H1 (cell line): ENCODE measurements around the gene ACKR3. TPM values are rescaled to one million over a fixed set of nuclear protein-coding genes. Genes with fewer than 3 reads are reported as not detected.

Experiments used
- CTCF ChIA-PET: fragments of 300-600 bp; sonication (Branson Sonifier 250); formaldehyde crosslinking; loops from one replicate; lab custom pipeline; 2021; ENCODE audit not compliant: partially characterized antibody; lab: Charles Lee
- POLR2A ChIA-PET: fragments of 300-600 bp; sonication (Branson Sonifier 250); formaldehyde crosslinking; loops from one replicate; lab custom pipeline; 2021; ENCODE audit warnings: inconsistent platforms; ENCODE audit not compliant: partially characterized antibody; lab: Charles Lee
- DNase-seq, 2 experiments: peaks; one replicate each; pipeline versions ENCODE4 v3.0.0 to v3.0.0-alpha.2; 2010 to 2022; ENCODE audit warnings: low spot score in 2 of 2, low read depth in 1 of 2, mixed read lengths in 1 of 2
- FAIRE-seq: peaks from 2 replicates; lab custom pipeline; 2011; peaks lifted over from hg19 to GRCh38; lab: Jason Lieb, UNC
- H2AFZ ChIP-seq: 2 replicates; pipeline ENCODE4 v1.8.1; 2012; ENCODE audit warnings: low read length, inconsistent platforms
- H2AK5ac ChIP-seq: 2 replicates; pipeline ENCODE4 v1.6.1; 2013; ENCODE audit warnings: low read depth, low read length
- H2BK120ac ChIP-seq: replicated peaks from 2 replicates; pipeline ENCODE3; 2013; ENCODE audit warnings: low read depth, low read length, inconsistent platforms
- H2BK12ac ChIP-seq: 2 replicates; pipeline ENCODE4 v1.6.1; 2013; ENCODE audit warnings: low read depth, low read length
- H2BK15ac ChIP-seq: 2 replicates; pipeline ENCODE4 v1.6.1; 2013; ENCODE audit warnings: low read length
- H2BK20ac ChIP-seq: 2 replicates; pipeline ENCODE4 v1.6.1; 2013; ENCODE audit warnings: low read length
- H2BK5ac ChIP-seq: 2 replicates; pipeline ENCODE4 v1.6.1; 2013; ENCODE audit warnings: low read depth, low read length
- H3K14ac ChIP-seq: 2 replicates; pipeline ENCODE4 v1.6.1; 2013; ENCODE audit warnings: inconsistent platforms; ENCODE audit not compliant: insufficient read length
- H3K18ac ChIP-seq: 2 replicates; pipeline ENCODE4 v1.6.1; 2013; ENCODE audit warnings: low read length; ENCODE audit errors: extremely low read depth
- H3K23ac ChIP-seq: 2 replicates; pipeline ENCODE4 v1.6.1; 2013; ENCODE audit warnings: inconsistent platforms; ENCODE audit not compliant: insufficient read length
- H3K23me2 ChIP-seq: 2 replicates; pipeline ENCODE4 v1.6.1; 2013; ENCODE audit warnings: low read depth, low read length
- H3K27ac ChIP-seq: 2 replicates; pipeline ENCODE4 v1.6.1; 2011; ENCODE audit warnings: low read depth, low read length, inconsistent platforms
- H3K27me3 ChIP-seq, 4 experiments: replicated peaks in 1 of 4; 1 replicate in 1 of 4; 2 replicates in 3 of 4; pipeline versions ENCODE4 v1.6.1 to v1.8.1; 2011 to 2013; ENCODE audit warnings: low read length in 3 of 4, mild to moderate bottlenecking in 3 of 4, inconsistent platforms in 2 of 4, mixed read lengths in 2 of 4, moderate library complexity in 1 of 4; ENCODE audit not compliant: control insufficient read depth in 3 of 4, insufficient read depth in 3 of 4; ENCODE audit errors: extremely low read depth in 1 of 4
- H3K36me3 ChIP-seq, 4 experiments: 2 replicates each; pipeline versions ENCODE4 v1.6.1 to v1.8.1; 2011 to 2013; ENCODE audit warnings: mild to moderate bottlenecking in 4 of 4, low read length in 3 of 4, moderate library complexity in 2 of 4, control low read depth in 1 of 4, inconsistent platforms in 1 of 4; ENCODE audit not compliant: insufficient read depth in 4 of 4, control insufficient read depth in 2 of 4
- H3K4ac ChIP-seq: replicated peaks from 2 replicates; pipeline ENCODE3; 2013; ENCODE audit warnings: low read length, low read depth, mixed read lengths, inconsistent platforms; ENCODE audit not compliant: insufficient read length
- H3K4me1 ChIP-seq, 4 experiments: replicated peaks in 1 of 4; 1 replicate in 1 of 4; 2 replicates in 3 of 4; pipeline versions ENCODE4 v1.6.1 to v1.8.1; 2011 to 2013; ENCODE audit warnings: low read length in 3 of 4, inconsistent platforms in 2 of 4, mixed read lengths in 1 of 4; ENCODE audit not compliant: insufficient read depth in 4 of 4, control insufficient read depth in 3 of 4
- H3K4me2 ChIP-seq, 2 experiments: 2 replicates each; pipeline versions ENCODE4 v1.6.1 to v1.8.1; 2011 to 2013; ENCODE audit warnings: low read depth in 2 of 2, low read length in 2 of 2, control low read depth in 1 of 2, inconsistent platforms in 1 of 2, mild to moderate bottlenecking in 1 of 2; ENCODE audit not compliant: insufficient read depth in 1 of 2
- H3K4me3 ChIP-seq, 4 experiments: fragments of 200-600, 300-600 bp in 1 of 4; sonication (generic), shearing (Covaris generic), sonication (Bioruptor Twin) in 1 of 4; 2 replicates each; pipeline versions ENCODE4 v1.5.1 to v1.8.1; 2011 to 2016; ENCODE audit warnings: low read length in 4 of 4, low read depth in 3 of 4, control low read depth in 2 of 4, inconsistent platforms in 2 of 4, mild to moderate bottlenecking in 2 of 4, mixed read lengths in 1 of 4, moderate library complexity in 1 of 4; ENCODE audit not compliant: insufficient read depth in 2 of 4; ENCODE audit errors: extremely low read depth in 1 of 4
- H3K56ac ChIP-seq: replicated peaks from 2 replicates; pipeline ENCODE3; 2013; ENCODE audit warnings: low read depth, mild to moderate bottlenecking, mixed read lengths, low read length, inconsistent platforms; ENCODE audit not compliant: insufficient read length
- H3K79me1 ChIP-seq: 2 replicates; pipeline ENCODE4 v1.6.1; 2013; ENCODE audit warnings: low read depth, low read length, control low read depth
- H3K79me2 ChIP-seq, 2 experiments: 2 replicates each; pipeline versions ENCODE4 v1.6.1 to v1.8.1; 2012 to 2013; ENCODE audit warnings: low read length in 2 of 2, mild to moderate bottlenecking in 2 of 2, inconsistent platforms in 1 of 2; ENCODE audit not compliant: insufficient read depth in 2 of 2, control insufficient read depth in 1 of 2
- H3K9ac ChIP-seq, 4 experiments: replicated peaks in 1 of 4; 1 replicate in 1 of 4; 2 replicates in 3 of 4; pipeline versions ENCODE4 v1.6.1 to v1.8.1; 2011 to 2013; ENCODE audit warnings: low read depth in 3 of 4, low read length in 3 of 4, control low read depth in 2 of 4, mild to moderate bottlenecking in 2 of 4, moderate library complexity in 2 of 4, inconsistent platforms in 1 of 4; ENCODE audit errors: extremely low read depth in 1 of 4
- H3K9me3 ChIP-seq, 2 experiments: 2 replicates each; pipeline versions ENCODE4 v1.6.1 to v1.8.1; 2012 to 2013; ENCODE audit warnings: mild to moderate bottlenecking in 2 of 2, moderate library complexity in 2 of 2, control low read depth in 1 of 2, inconsistent platforms in 1 of 2, low read depth in 1 of 2, low read length in 1 of 2, mixed read lengths in 1 of 2; ENCODE audit not compliant: insufficient read depth in 2 of 2
- H4K20me1 ChIP-seq, 2 experiments: replicated peaks in 1 of 2; 2 replicates each; pipeline versions ENCODE3 to v1.8.1; 2011 to 2013; ENCODE audit warnings: inconsistent platforms in 2 of 2, low read length in 2 of 2, mild to moderate bottlenecking in 1 of 2; ENCODE audit not compliant: insufficient read depth in 2 of 2, control insufficient read depth in 1 of 2
- H4K5ac ChIP-seq: 2 replicates; pipeline ENCODE4 v1.6.1; 2013; ENCODE audit warnings: low read length, low read depth, mixed read lengths, inconsistent platforms; ENCODE audit not compliant: insufficient read length
- H4K8ac ChIP-seq: 2 replicates; pipeline ENCODE4 v1.8.0; 2013; ENCODE audit warnings: mild to moderate bottlenecking, moderate library complexity, low read length, inconsistent platforms; ENCODE audit not compliant: insufficient read depth; ENCODE audit errors: extremely low read depth
- H4K91ac ChIP-seq: replicated peaks from 2 replicates; pipeline ENCODE3; 2013; ENCODE audit warnings: low read length, mixed read lengths, inconsistent platforms; ENCODE audit not compliant: insufficient read length
- CHD1 ChIP-seq: IDR thresholded peaks from 2 replicates; pipeline ENCODE4 v1.6.1; 2012; ENCODE audit warnings: low read depth, low read length, improper control_type of control experiment
- EGR1 ChIP-seq: IDR thresholded peaks from 2 replicates; pipeline ENCODE4 v1.6.1; 2011; ENCODE audit warnings: low read depth, low read length, borderline replicate concordance
- EZH2 ChIP-seq: fragments of 200-600 bp; sonication (generic); IDR thresholded peaks from 2 replicates; pipeline ENCODE4 v1.7.1; 2012; ENCODE audit warnings: low read depth, mild to moderate bottlenecking, moderate library complexity, low read length, inconsistent platforms; ENCODE audit not compliant: severe bottlenecking
- JUND ChIP-seq: IDR thresholded peaks from 2 replicates; pipeline ENCODE4 v1.6.1; 2011; ENCODE audit warnings: mild to moderate bottlenecking, improper control_type of control experiment, low read length
- PHF8 ChIP-seq: fragments of 200-600 bp; sonication (generic); conservative IDR thresholded peaks from 2 replicates; pipeline ENCODE4 v1.7.1; 2012; ENCODE audit warnings: low read depth, mild to moderate bottlenecking, inconsistent platforms, low read length, moderate library complexity
- RNF2 ChIP-seq: fragments of 200-900, 300-1000 bp; sonication (generic); IDR thresholded peaks from 2 replicates; pipeline ENCODE4 v1.7.1; 2016; ENCODE audit warnings: borderline replicate concordance, low read depth, mild to moderate bottlenecking, antibody characterized with exemption, low read length; ENCODE audit not compliant: poor library complexity, severe bottlenecking; ENCODE audit errors: missing control alignments
- SAP30 ChIP-seq: fragments of 300-600 bp; sonication (generic); IDR thresholded peaks from 2 replicates; pipeline ENCODE4 v1.7.1; 2012; ENCODE audit warnings: low read length, moderate library complexity, mild to moderate bottlenecking, inconsistent platforms; ENCODE audit not compliant: insufficient read depth, insufficient replicate concordance
- SIX5 ChIP-seq: IDR thresholded peaks from 2 replicates; pipeline ENCODE4 v1.6.1; 2011; ENCODE audit warnings: mild to moderate bottlenecking, low read depth, low read length
- SP1 ChIP-seq: IDR thresholded peaks from 2 replicates; pipeline ENCODE4 v1.6.1; 2011; ENCODE audit warnings: low read depth, low read length
- TBP ChIP-seq: IDR thresholded peaks from 2 replicates; pipeline ENCODE4 v1.6.1; 2011; ENCODE audit warnings: low read depth, low read length, improper control_type of control experiment
- WGBS, 2 experiments: shearing (Covaris generic) in 1 of 2; methylation state at CpG; one replicate each; pipeline versions ENCODE4 v1.1.6 to v1.1.7; 2013 to 2015; ENCODE audit warnings: low lambda C conversion rate in 2 of 2, mixed read lengths in 2 of 2, inconsistent platforms in 1 of 2, low coverage in 1 of 2, missing lambda C conversion rate in 1 of 2; ENCODE audit not compliant: insufficient replicate concordance in 2 of 2, insufficient coverage in 1 of 2, insufficient read length in 1 of 2; ENCODE audit errors: extremely low coverage in 1 of 2, missing lambda C conversion rate in 1 of 2; 5-methylcytosine and 5-hydroxymethylcytosine counted together
- long read RNA-seq, 2 experiments: library from RNA in 1 of 2; library from capped mRNA in 1 of 2; stranded (forward); transcript quantifications; one replicate each; pipeline ENCODE4 v2.0.0, GENCODE V29; 2021; ENCODE audit warnings: inconsistent platforms in 1 of 2
- polyA minus RNA-seq, 3 experiments: library from RNA; depleted of rRNA, polyadenylated mRNA; stranded (reverse); fragments of >200 nt; gene quantifications; 1 replicate in 2 of 3; 2 replicates in 1 of 3; pipeline ENCODE4 v1.2.3, GENCODE V29; 2011
- polyA plus RNA-seq, 7 experiments: library from polyadenylated mRNA; depleted of rRNA in 3 of 7; stranded (reverse) in 5 of 7; unstranded in 2 of 7; fragments of >200 nt in 5 of 7; fragments of 200-250 nt in 2 of 7; gene quantifications; 1 replicate in 5 of 7; 2 replicates in 1 of 7; 4 replicates in 1 of 7; pipeline versions ENCODE4 v1.2.1 to v1.2.3, GENCODE V29; 2011 to 2013; ENCODE audit warnings: missing spikeins in 2 of 7, mixed read lengths in 2 of 7
- total RNA-seq: library from RNA; stranded (reverse); fragmentation: NEBNext Ultra II Directional; extraction: Animal tissue kit (Norgen Biotek cat#: 25700); gene quantifications from 2 replicates; pipeline ENCODE4 v1.2.1, GENCODE V29; 2021
- TF ChIP-seq, protein P1 (sequence below): IDR thresholded peaks from 2 replicates; pipeline ENCODE4 v1.6.1; 2012; ENCODE audit warnings: inconsistent platforms

ACKR3 gene
- total RNA-seq, result 0.73 and 1.4 TPM in 2 replicates
- polyA plus RNA-seq (2011; rRNA removed), result 22.3 and 24.4 TPM in 2 replicates
- 13.8 TPM for polyA plus RNA-seq (2011; cell fraction: cytosol; rRNA removed)
- polyA plus RNA-seq (2011; cell fraction: nucleus; rRNA removed), result 20.1 TPM
- polyA plus RNA-seq (2012, experiment 1 of 2), result 2.5 to 3.7 TPM (median 2.9 TPM) in 4 replicates
- polyA plus RNA-seq (2012, experiment 2 of 2), result 3.0 TPM
- polyA plus RNA-seq (2013, experiment 1 of 2), result 1.8 TPM
- polyA plus RNA-seq (2013, experiment 2 of 2), result 1.9 TPM
- polyA minus RNA-seq (2011; rRNA and poly(A)+ RNA removed), result 16.7 and 31.3 TPM in 2 replicates
- 3.8 TPM for polyA minus RNA-seq (2011; cell fraction: cytosol; rRNA and poly(A)+ RNA removed)
- 3.8 TPM for polyA minus RNA-seq (2011; cell fraction: nucleus; rRNA and poly(A)+ RNA removed)
- long read RNA-seq, experiment 1, result 0 reads
- long read RNA-seq, experiment 2, partial matches to known transcripts, result 0 of 2 reads
- long read RNA-seq, experiment 2, other reads (novel, unspliced or antisense), result 1 of 2 reads

DNA sequence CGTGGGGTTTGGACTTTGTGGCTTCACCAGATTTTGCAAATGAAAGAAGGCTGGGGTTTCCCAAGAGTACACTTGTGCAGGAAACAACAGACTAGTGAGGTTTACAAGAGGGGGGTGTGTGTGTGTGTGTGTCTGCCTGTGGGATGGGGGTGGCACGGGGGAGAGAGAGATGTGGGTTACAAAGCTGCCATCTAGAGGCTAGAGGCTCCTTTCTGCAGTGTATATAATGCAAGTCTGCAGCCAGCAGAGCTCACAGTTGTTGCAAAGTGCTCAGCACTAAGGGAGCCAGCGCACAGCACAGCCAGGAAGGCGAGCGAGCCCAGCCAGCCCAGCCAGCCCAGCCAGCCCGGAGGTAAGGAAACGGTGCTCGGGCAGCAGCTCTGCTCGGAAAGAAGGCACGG lies at the start of gene ACKR3:
TSS of gene ACKR3 (plus strand) at position 253 of the 401 bp plus-strand sequence. CDS start 10,641 bp downstream, outside the sequence.
- H3K9me3 ChIP-seq, result no peaks in the 10 kb centered on the region
- peak within 1 kb of the TSS; percentile 27; the same call in 1 of the 2 replicates for H3K18ac ChIP-seq
- H4K8ac ChIP-seq, result no peak within 1 kb of the TSS
- H4K91ac ChIP-seq, result no peak within 1 kb of the TSS
- no peak within 1 kb of the TSS for H3K27ac ChIP-seq
- peaks cover 9 to 35% (median 19%) of the 10 kb centered on the region in 4 experiments for H3K4me1 ChIP-seq
- H3K4ac ChIP-seq, result no peak within 1 kb of the TSS
- H3K23me2 ChIP-seq, result peaks cover 4% of the 10 kb centered on the region; the same call in 1 of the 2 replicates
- no peak within 1 kb of the TSS for H2BK5ac ChIP-seq
- peak; percentile 29 to 68 for DNase-seq
- no peak within 1 kb of the TSS for H3K14ac ChIP-seq
- no peaks in the 10 kb centered on the region for H3K79me2 ChIP-seq
- H2AK5ac ChIP-seq, result no peak within 1 kb of the TSS
- no peak within 1 kb of the TSS for H3K56ac ChIP-seq
- peaks cover 9 to 31% (median 19%) of the 10 kb centered on the region in 4 experiments for H3K27me3 ChIP-seq
- no peaks in the 10 kb centered on the region for H3K36me3 ChIP-seq
- H4K20me1 ChIP-seq, result no peaks in the 10 kb centered on the region
- peak within 1 kb of the TSS; percentile 85 to 91 for H3K4me2 ChIP-seq
- CTCF ChIA-PET, result interaction anchor here (0.6 to 1.9 kb wide), 21 partner anchors 8 to 504 kb away, joined by 3 to 14 read pairs (median 3); no protein-coding TSS in a partner anchor
- FAIRE-seq, result peak; percentile 70
- no peak within 1 kb of the TSS for H3K23ac ChIP-seq
- no peak within 1 kb of the TSS for H2BK20ac ChIP-seq
- H2BK12ac ChIP-seq, result no peak within 1 kb of the TSS
- H3K79me1 ChIP-seq, result no peaks in the 10 kb centered on the region
- H4K5ac ChIP-seq, result no peak within 1 kb of the TSS
- peak within 1 kb of the TSS; percentile 14; the same call in 1 of the 2 replicates for H2AFZ ChIP-seq
- WGBS, 2 experiments, result 5% methylated on average over 9 of the region's 10 CpGs; no CpG with 5 or more reads in 1 of the 2 experiments
- POLR2A ChIA-PET, result interaction anchor here (1.3 kb wide), 1 partner anchor 9 kb away, joined by 5 read pairs; no protein-coding TSS in a partner anchor
- H2BK120ac ChIP-seq, result no peak within 1 kb of the TSS
- no peak within 1 kb of the TSS for H2BK15ac ChIP-seq
- H3K4me3 ChIP-seq, result peak within 1 kb of the TSS; percentile 27 to 57 (median 36); a peak in 6 of 8 replicates
- no peak within 1 kb of the TSS for H3K9ac ChIP-seq
- no peak for TF ChIP-seq SIX5
- no peak for TF ChIP-seq SAP30
- no peak for TF ChIP-seq CHD1
- TF ChIP-seq, protein P1, sequence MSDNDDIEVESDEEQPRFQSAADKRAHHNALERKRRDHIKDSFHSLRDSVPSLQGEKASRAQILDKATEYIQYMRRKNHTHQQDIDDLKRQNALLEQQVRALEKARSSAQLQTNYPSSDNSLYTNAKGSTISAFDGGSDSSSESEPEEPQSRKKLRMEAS, result peak; percentile 39
- TF ChIP-seq RNF2, result no peak
- peak; percentile 15 for TF ChIP-seq EZH2
- TF ChIP-seq JUND, result no peak
- TF ChIP-seq EGR1, result no peak
- TF ChIP-seq PHF8, result no peak
- TF ChIP-seq TBP, result peak; percentile 86
- no peak for TF ChIP-seq SP1
